ENCODE data around the gene ATG5.

ATG5 gene

DNA sequence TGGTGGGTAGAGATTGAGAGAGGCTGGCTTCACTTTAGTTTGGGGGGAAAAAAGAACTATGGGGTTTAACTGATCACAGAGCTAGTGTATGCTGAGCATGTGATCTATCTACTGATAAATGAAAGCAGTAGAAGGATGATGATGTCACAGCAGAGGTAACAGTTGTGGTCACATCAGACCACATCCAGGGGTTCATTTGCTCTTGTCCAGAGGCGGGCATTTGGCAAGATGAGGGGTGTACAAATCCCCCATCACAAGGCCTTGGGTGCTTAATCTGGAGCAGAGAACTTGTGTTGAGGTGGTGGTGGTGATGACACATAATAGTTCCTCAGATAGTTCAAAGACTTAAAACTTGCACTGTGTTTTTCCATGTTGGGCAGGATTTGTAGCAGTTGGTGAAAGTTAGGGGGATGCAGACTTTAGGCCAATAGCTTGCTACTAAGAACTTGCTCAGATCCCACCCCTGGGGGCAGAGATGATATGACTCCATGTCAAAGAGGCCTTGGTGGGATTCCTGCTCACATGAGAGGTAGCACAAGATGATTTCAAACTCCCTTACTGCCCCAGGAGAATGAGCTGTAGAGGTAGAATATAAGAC lies 176.0 kb downstream of the ATG5 start:
- no peak for DNase-seq

GRCh38 chr6:106147476-106147875 lies 178.1 kb downstream of the ATG5 start:
- DNase-seq = no peak

GRCh38 chr6:106146852-106147351 lies 178.7 kb downstream of the ATG5 start:
- no peak for DNase-seq

GRCh38 chr6:106145741-106146227 lies 179.8 kb downstream of the ATG5 start:
- DNase-seq = no peak

- DNase-seq = no peak
Observed at GRCh38 chr6:106145144-106145543, 180.4 kb downstream of the ATG5 start.

- DNase-seq = no peak
Observed at GRCh38 chr6:106143665-106144064, 181.9 kb downstream of the ATG5 start.

DNA sequence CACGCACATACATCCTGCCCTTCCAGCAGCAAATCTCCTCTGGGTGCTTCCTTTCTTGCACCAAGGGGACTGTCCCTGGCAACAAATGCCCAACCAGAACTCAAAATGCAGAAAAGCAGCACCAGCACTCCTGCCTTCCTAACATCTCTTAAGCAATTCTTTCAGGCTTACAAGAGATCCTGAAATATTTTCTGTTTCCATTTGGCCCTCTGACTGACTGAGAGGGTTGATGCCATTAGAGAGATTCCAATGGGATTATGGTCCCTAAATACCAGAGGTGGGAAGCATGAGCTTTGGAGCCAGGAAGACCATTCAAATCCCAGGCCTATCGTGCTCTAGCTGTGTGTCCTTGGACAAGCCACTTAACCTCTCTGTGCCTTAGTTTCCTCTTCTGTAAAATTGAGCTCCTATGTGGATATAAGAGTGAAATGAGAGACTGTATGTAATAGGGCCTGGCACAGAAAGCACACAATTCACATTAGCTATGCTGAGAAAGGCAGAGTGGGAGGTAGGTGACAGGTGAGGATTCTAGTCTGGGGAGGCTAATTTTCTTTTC lies 182.6 kb downstream of the ATG5 start:
- DNase-seq = no peak

DNA sequence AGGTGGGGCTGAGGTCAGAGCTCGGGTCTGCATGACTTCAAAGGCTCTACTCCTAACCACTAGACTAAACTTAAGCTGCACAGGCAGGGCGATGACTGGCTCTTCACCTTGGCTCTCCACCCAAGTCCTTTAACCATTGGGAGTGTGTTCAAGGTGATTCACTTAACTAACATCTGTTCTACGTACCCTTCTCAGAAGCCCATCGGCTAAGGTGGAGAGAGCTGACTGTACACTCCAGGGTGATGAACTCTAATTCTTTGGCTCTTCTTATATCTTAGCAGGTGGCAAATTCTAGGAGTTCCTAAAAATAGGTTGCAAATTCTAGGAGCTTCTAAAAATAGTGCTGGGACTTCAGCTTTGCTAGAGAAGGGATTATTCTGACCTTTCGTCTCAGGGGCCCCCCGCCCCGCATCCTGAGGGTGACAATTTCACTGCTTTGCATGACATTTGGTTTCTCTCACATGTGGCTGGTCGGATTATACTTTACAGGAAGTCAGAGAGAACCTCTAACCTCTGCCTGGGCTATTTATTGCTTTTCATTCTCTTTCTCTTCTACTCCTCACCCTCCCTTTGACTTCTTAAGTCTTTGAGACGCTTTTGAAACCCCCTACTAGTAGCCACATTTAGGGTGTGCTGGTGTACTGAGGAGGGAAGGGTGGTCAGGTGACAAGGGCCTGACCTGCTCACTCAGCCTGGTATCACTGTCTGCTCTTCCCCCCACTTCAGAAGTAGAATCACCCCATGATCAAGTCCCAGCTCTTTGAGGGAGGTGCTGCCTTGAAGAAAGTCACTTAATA lies 183.9 kb downstream of the ATG5 start:
- DNase-seq = no peak

- no peak for DNase-seq
Observed at GRCh38 chr6:106138151-106138550, 187.4 kb downstream of the ATG5 start.

DNA sequence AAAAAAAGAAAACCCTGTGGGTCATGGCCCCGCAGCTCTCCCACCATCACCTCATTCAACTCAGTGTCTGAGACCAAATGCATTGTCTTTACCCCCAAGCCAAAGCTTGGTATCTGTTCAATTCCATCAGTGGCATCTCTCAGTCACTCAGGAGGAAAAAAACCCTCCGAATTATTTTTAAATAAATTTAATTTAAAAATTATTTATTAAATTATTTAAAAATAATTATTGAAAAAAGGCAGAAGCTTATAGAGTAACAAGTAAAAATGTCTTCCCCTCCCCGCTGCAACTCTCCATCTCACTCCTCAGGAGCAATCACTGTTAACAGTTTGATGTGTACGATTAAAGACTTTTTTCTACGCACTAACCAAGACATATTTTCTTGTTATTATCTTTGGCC lies 188.7 kb downstream of the ATG5 start:
- no peak for DNase-seq

DNA sequence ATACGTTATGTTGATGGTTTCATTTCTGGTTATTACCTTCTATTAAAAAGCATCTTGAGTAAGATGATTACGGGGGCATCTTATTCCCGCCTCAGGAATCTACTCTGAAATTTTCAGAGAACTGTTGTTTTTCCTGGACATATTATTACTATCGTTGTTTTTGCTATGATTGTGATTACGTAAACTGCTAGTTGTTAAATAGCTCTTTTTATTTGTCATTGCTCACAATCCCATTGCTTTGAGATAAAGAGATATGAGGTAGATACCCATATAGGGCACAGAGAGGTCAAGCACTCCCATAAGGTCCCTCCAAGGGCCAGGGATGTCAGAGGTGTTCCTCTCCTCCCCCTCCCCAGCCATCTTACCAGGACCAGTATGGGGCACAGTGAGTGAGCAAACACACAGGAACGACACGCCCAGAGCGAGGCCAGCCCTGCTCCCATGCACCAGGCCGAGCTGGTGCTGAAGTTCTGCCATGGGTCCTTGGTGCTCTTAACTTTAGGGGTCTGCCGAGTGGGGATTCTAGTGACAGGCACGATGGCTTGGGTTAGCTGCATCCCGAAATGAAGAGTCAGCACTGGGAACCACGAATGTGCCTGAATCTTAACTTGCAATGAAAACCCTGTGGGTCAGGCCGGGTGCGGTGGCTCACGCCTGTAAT lies 189.5 kb downstream of the ATG5 start:
- no peak for DNase-seq

DNA sequence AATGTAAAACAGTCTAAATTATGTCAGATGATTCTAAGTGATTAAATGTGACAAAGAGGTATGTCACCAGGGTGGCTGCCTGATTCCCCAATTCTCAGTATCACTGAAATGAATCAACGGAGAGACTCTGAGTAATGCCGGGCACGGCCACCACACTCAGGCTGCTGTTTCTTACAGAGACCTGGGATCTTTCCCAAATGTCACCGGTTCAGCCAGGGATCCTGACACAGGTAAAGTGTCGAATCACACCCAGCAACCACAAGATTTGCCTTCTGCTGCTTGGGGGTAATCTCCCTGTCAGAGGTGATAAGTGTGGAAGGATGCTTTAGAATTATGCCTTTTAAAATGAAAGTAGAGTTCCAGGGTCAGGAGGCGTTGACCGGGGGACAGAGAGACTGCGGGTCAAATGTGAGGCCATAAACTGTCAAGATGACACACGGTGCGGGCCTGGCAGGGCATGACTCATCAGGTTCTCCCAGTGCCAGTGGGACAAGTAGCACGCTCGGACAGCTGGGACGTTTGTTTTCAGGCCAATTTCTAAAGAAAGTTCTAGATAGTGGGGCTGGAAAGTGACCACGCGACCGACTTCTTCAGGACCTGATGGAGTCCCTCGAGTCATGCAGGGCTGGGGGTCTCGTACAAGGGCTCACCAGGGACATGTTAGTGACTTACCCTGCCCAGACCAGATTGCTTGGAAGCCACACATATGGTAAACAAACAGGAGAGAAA lies 190.5 kb downstream of the ATG5 start:
- no peak for DNase-seq

Data from effector CD4-positive, alpha-beta T cell (primary cell).